ENCODE results near the gene EEF1AKMT2. TPM values are rescaled to one million over a fixed set of nuclear protein-coding genes. Genes with fewer than 3 reads are reported as not detected.

The EEF1AKMT2 gene
- total and polyA plus RNA-seq, 10 donors = 15.3 to 27.1 (median 17.2) TPM

- 0 to 1% (median 1%) methylated on average over 9 to 13 of the region's 13 CpGs for WGBS, 5 donors
- intact Hi-C loops (cut with DNase I; ENCODE audit: low total_unique reads) = no loop called here
- TF ChIP-seq, protein P1, sequence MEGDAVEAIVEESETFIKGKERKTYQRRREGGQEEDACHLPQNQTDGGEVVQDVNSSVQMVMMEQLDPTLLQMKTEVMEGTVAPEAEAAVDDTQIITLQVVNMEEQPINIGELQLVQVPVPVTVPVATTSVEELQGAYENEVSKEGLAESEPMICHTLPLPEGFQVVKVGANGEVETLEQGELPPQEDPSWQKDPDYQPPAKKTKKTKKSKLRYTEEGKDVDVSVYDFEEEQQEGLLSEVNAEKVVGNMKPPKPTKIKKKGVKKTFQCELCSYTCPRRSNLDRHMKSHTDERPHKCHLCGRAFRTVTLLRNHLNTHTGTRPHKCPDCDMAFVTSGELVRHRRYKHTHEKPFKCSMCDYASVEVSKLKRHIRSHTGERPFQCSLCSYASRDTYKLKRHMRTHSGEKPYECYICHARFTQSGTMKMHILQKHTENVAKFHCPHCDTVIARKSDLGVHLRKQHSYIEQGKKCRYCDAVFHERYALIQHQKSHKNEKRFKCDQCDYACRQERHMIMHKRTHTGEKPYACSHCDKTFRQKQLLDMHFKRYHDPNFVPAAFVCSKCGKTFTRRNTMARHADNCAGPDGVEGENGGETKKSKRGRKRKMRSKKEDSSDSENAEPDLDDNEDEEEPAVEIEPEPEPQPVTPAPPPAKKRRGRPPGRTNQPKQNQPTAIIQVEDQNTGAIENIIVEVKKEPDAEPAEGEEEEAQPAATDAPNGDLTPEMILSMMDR (IDR thresholded peaks at IDR 0.05 in 8 of 11, conservative IDR thresholded peaks at IDR 0.05 in 3 of 11) = no peak
- TF ChIP-seq POLR2AphosphoS5 (IDR thresholded peaks at IDR 0.05) (no peak), POLR2A (IDR thresholded peaks at IDR 0.05) (no peak)
- peaks cover 0 to 14% (median under 1%) of the 10 kb centered on the region in 6 donors for H3K36me3 ChIP-seq
- peak overlapping the region; percentile 90 to 100 (median 96) for H3K4me3 ChIP-seq
- H3K27ac ChIP-seq = peak overlapping the region; percentile 77 to 93 (median 88)
- no peaks in the 10 kb centered on the region for H3K27me3 ChIP-seq (replicated peaks in 1 of 7)
- H3K9me3 ChIP-seq = no peaks in the 10 kb centered on the region
- H3K4me1 ChIP-seq = peaks cover 6 to 34% (median 20%) of the 10 kb centered on the region in 6 donors
- DNase-seq = no peak
Observed at GRCh38 chr10:124802313-124802675, 10.6 kb upstream of the EEF1AKMT2 start.

- no peak overlapping the region for H3K4me3 ChIP-seq
- peaks cover 6 to 32% (median 19%) of the 10 kb centered on the region in 6 donors for H3K4me1 ChIP-seq
- TF ChIP-seq POLR2AphosphoS5 (IDR thresholded peaks at IDR 0.05) = no peak
- TF ChIP-seq, protein P1 (IDR thresholded peaks at IDR 0.05 in 8 of 11, conservative IDR thresholded peaks at IDR 0.05 in 3 of 11) = no peak
- TF ChIP-seq POLR2A (IDR thresholded peaks at IDR 0.05) = no peak
- no peak overlapping the region for H3K27ac ChIP-seq
- no peak for DNase-seq
- intact Hi-C loops (cut with DNase I; ENCODE audit: low total_unique reads) = no loop called here
- no peaks in the 10 kb centered on the region for H3K36me3 ChIP-seq
- no peaks in the 10 kb centered on the region for H3K27me3 ChIP-seq (replicated peaks in 1 of 7)
- 66 to 88% (median 76%) methylated on average over 4 of the region's 4 CpGs for WGBS, 5 donors
- H3K9me3 ChIP-seq = no peaks in the 10 kb centered on the region
Observed at GRCh38 chr10:124799211-124799610, 7.5 kb upstream of the EEF1AKMT2 start.

DNA sequence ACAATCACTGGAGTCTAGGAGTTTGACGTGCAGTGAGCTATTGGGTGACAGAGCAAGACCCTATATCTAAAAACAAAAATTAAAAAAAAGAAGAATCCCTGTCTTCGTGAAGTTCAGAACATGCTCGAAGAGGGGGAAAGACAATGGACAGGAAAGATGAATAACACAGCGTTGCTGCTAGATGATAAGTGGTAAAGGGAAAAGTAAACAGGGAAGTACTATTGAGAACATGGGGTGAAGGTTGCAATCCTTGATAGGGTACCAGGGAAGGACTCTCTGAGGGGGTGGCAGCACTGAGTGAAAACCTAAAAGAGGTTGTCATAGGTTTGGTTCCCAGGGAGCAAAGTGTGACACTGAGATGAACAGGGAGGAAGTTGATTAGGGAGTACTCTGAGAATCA, 7.1 kb upstream of the EEF1AKMT2 start:
- intact Hi-C loops (cut with DNase I; ENCODE audit: low total_unique reads) = no loop called here
- H3K9me3 ChIP-seq = no peaks in the 10 kb centered on the region
- no peaks in the 10 kb centered on the region for H3K27me3 ChIP-seq (replicated peaks in 1 of 7)
- H3K4me3 ChIP-seq = no peak overlapping the region
- TF ChIP-seq, protein P1 (IDR thresholded peaks at IDR 0.05 in 8 of 11, conservative IDR thresholded peaks at IDR 0.05 in 3 of 11) = no peak
- no peak for TF ChIP-seq POLR2AphosphoS5 (IDR thresholded peaks at IDR 0.05)
- TF ChIP-seq POLR2A (IDR thresholded peaks at IDR 0.05) = no peak
- peaks cover 6 to 28% (median 17%) of the 10 kb centered on the region in 6 donors for H3K4me1 ChIP-seq
- DNase-seq = no peak
- H3K36me3 ChIP-seq = no peaks in the 10 kb centered on the region
- no peak overlapping the region for H3K27ac ChIP-seq
- 62 to 78% (median 71%) methylated on average over 4 of the region's 4 CpGs for WGBS, 5 donors

DNA sequence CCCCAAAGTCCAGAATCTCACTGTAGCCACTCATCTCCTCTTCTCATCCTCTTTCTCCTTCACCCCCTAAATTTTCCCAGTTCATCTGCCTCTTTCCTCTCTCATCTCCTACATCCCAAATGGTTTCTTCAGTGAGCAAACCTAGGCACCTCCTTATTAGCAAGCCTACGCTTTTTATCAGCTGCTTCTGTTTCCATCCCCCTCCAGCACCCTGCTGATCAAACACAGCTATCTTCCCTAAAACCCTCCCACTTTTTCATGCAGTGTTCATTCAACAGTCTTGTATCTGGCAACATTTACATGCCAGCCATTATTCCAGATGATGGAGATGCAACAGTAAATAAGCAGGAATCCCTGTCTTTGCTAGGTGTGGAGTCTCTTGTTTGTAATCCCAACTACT, 6.7 kb upstream of the EEF1AKMT2 start:
- no peak for DNase-seq
- 85 to 97% (median 95%) methylated on average over 1 of the region's 1 CpG for WGBS, 5 donors
- no peaks in the 10 kb centered on the region for H3K36me3 ChIP-seq
- TF ChIP-seq, protein P1 (IDR thresholded peaks at IDR 0.05 in 8 of 11, conservative IDR thresholded peaks at IDR 0.05 in 3 of 11) = no peak
- TF ChIP-seq POLR2A (IDR thresholded peaks at IDR 0.05) (no peak), POLR2AphosphoS5 (IDR thresholded peaks at IDR 0.05) (no peak)
- H3K27ac ChIP-seq = no peak overlapping the region
- H3K4me1 ChIP-seq = peaks cover 6 to 24% (median 15%) of the 10 kb centered on the region in 6 donors
- no peaks in the 10 kb centered on the region for H3K9me3 ChIP-seq
- no peak overlapping the region for H3K4me3 ChIP-seq
- H3K27me3 ChIP-seq (replicated peaks in 1 of 7) = no peaks in the 10 kb centered on the region
- intact Hi-C loops (cut with DNase I; ENCODE audit: low total_unique reads) = no loop called here
